Measurements from ENCODE around the gene TNS3. TPM values are rescaled to one million over a fixed set of nuclear protein-coding genes. Genes with fewer than 3 reads are reported as not detected.
A peak's percentile ranks its signal among the peaks of the same experiment; 100 is the strongest.

Gene TNS3
- total RNA-seq, 1 experiment from 2014 or later: 135 TPM

DNA sequence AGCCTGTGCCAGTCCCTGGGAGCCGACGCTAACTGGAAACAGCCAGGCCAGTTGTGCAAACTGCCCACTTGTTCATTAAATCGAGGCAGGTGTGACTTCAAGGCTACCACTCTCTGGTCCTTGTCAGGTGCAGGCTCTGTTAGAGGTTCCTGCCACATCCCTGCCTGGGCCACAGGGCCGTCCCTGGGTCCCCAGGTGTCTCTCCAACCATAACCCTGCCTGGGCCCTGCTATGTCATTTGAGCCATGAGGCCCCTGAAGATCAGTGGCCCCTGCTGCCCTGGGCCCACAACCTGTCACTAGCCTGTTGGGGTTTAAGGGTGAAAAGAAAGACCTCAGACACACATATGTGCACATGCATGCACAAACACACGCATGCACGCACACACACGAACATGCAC lies 326.9 kb downstream of the TNS3 start:
- CTCF ChIA-PET: interaction anchor here (1.1 kb wide), 1 partner anchor 11 kb away, joined by 4 read pairs; no protein-coding TSS in a partner anchor
- Mint-ChIP-seq H3K9me3 (ENCODE audit: low read depth, unreplicated experiment) (no peaks in the 10 kb centered on the region), H3K4me3 (ENCODE audit: low read depth, unreplicated experiment) (peak overlapping the region; percentile 69), H3K36me3 (ENCODE audit: insufficient read depth, unreplicated experiment) (peaks cover 18% of the 10 kb centered on the region), H3K4me1 (ENCODE audit: low read depth, unreplicated experiment) (peaks cover 9% of the 10 kb centered on the region), H3K27me3 (ENCODE audit: unreplicated experiment) (peaks cover 28% of the 10 kb centered on the region), H3K27ac (ENCODE audit: unreplicated experiment) (no peak overlapping the region)
- no peak for TF ChIP-seq CTCF (IDR thresholded peaks at IDR 0.05; ENCODE audit: unreplicated experiment)
- BruUV-seq (replicated peaks): no TSS peak
- DNase-seq: no peak
- intact Hi-C loops (cut with micrococcal nuclease; ENCODE audit: unreplicated experiment): loop anchor here (10.0 kb wide), 1 partner anchor 1340 kb away; no protein-coding TSS in a partner anchor

GRCh38 chr7:47254081-47254977 lies 327.6 kb downstream of the TNS3 start:
- H3K27me3 Mint-ChIP-seq (ENCODE audit: unreplicated experiment): peaks cover 32% of the 10 kb centered on the region
- H3K4me1 Mint-ChIP-seq (ENCODE audit: low read depth, unreplicated experiment): peaks cover 9% of the 10 kb centered on the region
- CTCF ChIA-PET: interaction anchor here (0.6 to 0.8 kb wide), 3 partner anchors 66 to 1313 kb away, joined by 3 to 5 read pairs (median 3); no protein-coding TSS in a partner anchor
- intact Hi-C loops (cut with micrococcal nuclease; ENCODE audit: unreplicated experiment): loop anchor here (5.0 to 10.0 kb wide), 3 partner anchors 57 to 1340 kb away; no protein-coding TSS in a partner anchor
- peaks cover 18% of the 10 kb centered on the region for H3K36me3 Mint-ChIP-seq (ENCODE audit: insufficient read depth, unreplicated experiment)
- H3K9me3 Mint-ChIP-seq (ENCODE audit: low read depth, unreplicated experiment): no peaks in the 10 kb centered on the region
- peak overlapping the region; percentile 69 for H3K4me3 Mint-ChIP-seq (ENCODE audit: low read depth, unreplicated experiment)
- DNase-seq: peak; percentile 90
- H3K27ac Mint-ChIP-seq (ENCODE audit: unreplicated experiment): peak overlapping the region; percentile 32
- BruUV-seq (replicated peaks): no TSS peak
- peak; percentile 99 for TF ChIP-seq CTCF (IDR thresholded peaks at IDR 0.05; ENCODE audit: unreplicated experiment)

DNA sequence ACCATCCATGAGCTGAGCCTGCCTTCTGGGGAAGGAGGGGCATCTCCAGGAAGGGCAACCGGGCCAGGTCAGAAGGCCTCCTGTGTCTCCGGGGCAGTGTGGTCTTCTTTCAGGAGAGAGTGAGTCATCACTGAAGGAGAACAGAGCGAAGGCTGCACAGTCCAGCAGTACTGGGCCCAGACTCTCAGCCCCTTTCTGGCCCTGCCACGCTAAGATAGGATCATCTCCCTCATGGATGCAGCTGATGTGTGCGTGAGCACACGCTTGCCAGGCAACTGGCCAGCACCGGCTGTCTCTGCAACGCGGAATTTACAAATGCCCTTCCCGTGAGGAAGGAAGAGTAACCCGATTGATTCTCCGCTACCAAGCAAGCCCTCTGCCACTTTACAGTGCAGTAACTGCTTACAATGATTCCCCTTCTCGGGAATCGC lies 328.2 kb downstream of the TNS3 start:
- peak overlapping the region; percentile 69 for H3K4me3 Mint-ChIP-seq (ENCODE audit: low read depth, unreplicated experiment)
- intact Hi-C loops (cut with micrococcal nuclease; ENCODE audit: unreplicated experiment): loop anchor here (5.0 to 10.0 kb wide), 3 partner anchors 56 to 1339 kb away; no protein-coding TSS in a partner anchor
- peak overlapping the region; percentile 32 for H3K27ac Mint-ChIP-seq (ENCODE audit: unreplicated experiment)
- DNase-seq: peak; percentile 41
- TF ChIP-seq CTCF (IDR thresholded peaks at IDR 0.05; ENCODE audit: unreplicated experiment): no peak
- H3K4me1 Mint-ChIP-seq (ENCODE audit: low read depth, unreplicated experiment): peaks cover 9% of the 10 kb centered on the region
- H3K36me3 Mint-ChIP-seq (ENCODE audit: insufficient read depth, unreplicated experiment): peaks cover 18% of the 10 kb centered on the region
- BruUV-seq (replicated peaks): no TSS peak
- CTCF ChIA-PET: interaction anchor here (0.6 to 0.8 kb wide), 3 partner anchors 65 to 1312 kb away, joined by 3 to 5 read pairs (median 3); no protein-coding TSS in a partner anchor
- no peaks in the 10 kb centered on the region for H3K9me3 Mint-ChIP-seq (ENCODE audit: low read depth, unreplicated experiment)
- H3K27me3 Mint-ChIP-seq (ENCODE audit: unreplicated experiment): peaks cover 38% of the 10 kb centered on the region

- peaks cover 9% of the 10 kb centered on the region for H3K4me1 Mint-ChIP-seq (ENCODE audit: low read depth, unreplicated experiment)
- peaks cover 33% of the 10 kb centered on the region for H3K27me3 Mint-ChIP-seq (ENCODE audit: unreplicated experiment)
- no peak for TF ChIP-seq CTCF (IDR thresholded peaks at IDR 0.05; ENCODE audit: unreplicated experiment)
- no TSS peak for BruUV-seq (replicated peaks)
- H3K4me3 Mint-ChIP-seq (ENCODE audit: low read depth, unreplicated experiment): no peak overlapping the region
- peaks cover 18% of the 10 kb centered on the region for H3K36me3 Mint-ChIP-seq (ENCODE audit: insufficient read depth, unreplicated experiment)
- intact Hi-C loops (cut with micrococcal nuclease; ENCODE audit: unreplicated experiment): loop anchor here (5.0 to 10.0 kb wide), 3 partner anchors 55 to 1338 kb away; no protein-coding TSS in a partner anchor
- CTCF ChIA-PET: no interaction called here
- H3K27ac Mint-ChIP-seq (ENCODE audit: unreplicated experiment): no peak overlapping the region
- DNase-seq: no peak
- no peaks in the 10 kb centered on the region for H3K9me3 Mint-ChIP-seq (ENCODE audit: low read depth, unreplicated experiment)
Measured at GRCh38 chr7:47252675-47253074, 329.2 kb downstream of the TNS3 start.
